HPDE6-E6E7 (cell line): Measurements from ENCODE around the gene ZBTB7C.

Experiments used
- DNase-seq: peaks from one replicate; pipeline ENCODE4 v3.0.0; 2011; ENCODE audit warnings: missing footprints; ENCODE audit errors: extremely low spot score

ZBTB7C gene

DNA sequence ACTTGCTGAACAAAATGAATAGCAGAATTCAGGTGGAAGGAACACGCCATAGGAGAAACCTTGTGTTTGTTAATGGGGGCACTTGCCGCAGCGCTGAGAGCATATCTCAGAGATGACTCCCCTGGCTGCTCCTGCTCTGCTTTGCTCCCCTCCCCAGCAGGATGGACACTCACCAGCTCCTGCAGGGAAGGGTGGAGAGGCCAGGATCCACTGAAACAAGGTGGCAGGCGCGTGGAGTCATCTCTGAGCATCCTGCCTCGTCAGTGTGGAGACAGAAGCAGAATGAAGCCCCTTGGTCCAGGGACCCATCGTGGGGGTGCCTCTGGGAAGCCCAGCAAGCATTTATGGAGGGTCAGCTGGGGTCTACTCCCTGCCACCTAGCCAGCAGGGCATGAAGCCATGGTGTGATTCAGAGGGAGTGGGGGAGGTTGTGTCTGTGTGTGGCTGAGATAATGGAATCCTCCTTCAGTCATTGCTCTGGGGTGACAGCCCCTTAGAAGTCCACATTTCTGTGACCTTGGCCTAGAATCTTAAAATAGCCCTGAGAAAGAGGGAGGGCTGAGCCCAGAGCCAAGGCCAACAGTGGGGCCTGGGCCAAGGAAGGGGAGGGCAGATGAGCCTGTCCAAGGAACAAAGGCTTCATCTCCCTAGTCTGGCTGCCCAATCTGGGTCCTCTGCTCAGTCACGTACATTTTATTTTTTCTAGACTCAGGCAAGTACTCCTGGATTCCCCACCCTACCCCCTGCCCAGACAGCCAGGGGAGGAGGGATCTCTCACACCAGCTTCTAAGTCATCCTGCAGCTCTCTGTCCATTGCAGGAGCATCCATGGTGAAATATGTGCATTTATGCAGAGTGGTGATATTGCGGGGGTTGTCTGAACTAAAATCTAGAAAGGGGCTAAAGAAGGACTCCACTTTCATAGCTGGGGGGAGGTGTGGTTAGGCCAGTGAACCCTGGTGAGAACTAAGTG is 215.4 kb downstream of the ZBTB7C start:
- DNase-seq: no peak

DNA sequence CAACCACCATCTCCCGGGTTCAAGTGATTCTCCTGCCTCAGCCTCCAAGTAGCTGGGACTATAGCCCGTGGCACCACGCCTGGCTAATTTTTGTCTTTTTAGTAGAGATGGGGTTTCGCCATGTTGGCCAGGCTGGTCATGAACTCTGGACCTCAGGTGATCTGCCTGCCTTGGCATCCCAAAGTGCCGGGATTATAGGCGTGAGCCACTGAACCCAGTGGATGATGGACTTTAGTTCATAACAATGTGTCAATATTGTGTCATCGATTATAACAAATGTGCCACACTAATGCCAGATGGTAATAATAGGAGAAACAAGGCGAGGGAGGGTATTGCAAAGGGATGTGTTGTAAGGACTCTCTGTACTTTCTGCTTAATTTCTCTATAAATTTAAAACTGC is 216.6 kb downstream of the ZBTB7C start:
- no peak for DNase-seq

DNA sequence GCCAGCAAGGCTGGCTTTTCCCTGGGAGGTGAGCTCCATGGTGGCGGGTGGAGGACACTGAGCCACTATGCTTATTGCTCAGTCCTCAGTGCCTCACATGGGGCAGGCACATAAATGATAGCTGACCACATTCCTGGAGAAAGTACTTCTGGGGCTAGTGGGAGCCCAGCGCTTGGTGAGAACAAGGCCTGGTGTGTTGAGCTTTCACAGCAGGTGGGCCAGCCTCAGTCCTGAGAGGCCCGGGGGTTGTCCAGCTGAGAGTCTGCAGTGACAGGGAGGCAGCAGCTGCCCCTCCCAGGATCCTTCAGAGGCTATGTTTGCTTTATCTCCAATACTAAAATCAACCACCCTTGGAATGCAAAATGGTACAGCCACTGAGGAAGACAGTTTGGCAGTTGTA is 217.7 kb downstream of the ZBTB7C start:
- DNase-seq: no peak

DNA sequence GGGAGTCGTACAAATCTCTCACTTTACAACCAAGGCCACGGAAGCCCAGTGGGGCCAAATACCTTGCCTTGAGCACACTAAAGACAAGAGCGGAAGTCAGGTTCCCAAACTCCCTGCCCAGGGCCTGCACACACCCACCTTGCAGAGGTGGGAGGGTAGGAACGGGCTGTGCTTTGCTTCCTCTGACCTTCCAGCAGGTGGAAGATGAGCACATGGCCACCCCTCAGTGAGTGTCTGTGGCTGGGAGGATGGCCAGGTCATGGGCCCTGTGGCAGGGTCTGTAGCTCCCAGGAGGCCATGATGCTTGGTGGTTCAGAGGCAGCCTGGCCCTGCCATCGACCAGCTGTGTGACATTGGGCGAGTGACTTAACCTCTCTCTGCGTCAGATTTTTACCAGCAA is 218.2 kb downstream of the ZBTB7C start:
- no peak for DNase-seq

DNA sequence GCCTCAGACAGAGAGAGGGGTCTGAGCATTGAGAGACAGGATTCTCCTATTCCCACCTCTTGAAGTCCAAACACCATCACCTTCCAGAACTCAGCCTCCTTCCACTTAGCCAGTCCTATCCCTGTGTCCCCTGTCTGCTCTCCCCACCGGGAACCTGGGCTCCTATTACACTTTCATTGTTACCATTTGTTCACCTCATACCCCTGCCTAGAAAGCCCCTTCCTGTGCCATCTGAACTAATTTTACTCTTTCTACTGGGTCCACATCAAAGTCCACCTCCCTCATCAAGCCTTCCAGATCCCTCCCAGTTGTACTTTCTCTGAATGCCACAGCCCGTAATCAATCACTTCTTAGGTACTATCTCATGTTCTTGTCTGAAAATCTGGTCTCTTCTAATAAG is 220.6 kb downstream of the ZBTB7C start:
- DNase-seq: no peak

DNA sequence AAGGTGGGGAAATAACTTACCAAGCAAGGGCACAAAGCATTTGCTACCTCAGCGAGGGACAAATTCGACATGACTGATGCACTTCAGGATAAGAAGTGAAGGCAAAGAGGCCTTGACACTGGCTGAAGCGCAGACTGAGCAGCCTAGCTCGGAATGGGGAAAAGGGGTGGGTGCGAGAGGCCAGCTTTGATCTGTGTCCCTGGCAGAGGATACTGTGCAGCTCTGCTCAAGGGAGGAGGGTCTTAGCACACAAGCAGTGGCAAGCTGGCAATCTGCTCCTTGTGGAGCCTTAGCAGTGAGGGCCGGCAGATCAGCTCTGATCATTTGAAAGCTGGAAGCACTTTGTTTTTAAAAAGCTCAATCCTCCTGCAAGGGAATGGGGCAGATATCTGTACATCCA is 222.3 kb downstream of the ZBTB7C start:
- no peak for DNase-seq

DNA sequence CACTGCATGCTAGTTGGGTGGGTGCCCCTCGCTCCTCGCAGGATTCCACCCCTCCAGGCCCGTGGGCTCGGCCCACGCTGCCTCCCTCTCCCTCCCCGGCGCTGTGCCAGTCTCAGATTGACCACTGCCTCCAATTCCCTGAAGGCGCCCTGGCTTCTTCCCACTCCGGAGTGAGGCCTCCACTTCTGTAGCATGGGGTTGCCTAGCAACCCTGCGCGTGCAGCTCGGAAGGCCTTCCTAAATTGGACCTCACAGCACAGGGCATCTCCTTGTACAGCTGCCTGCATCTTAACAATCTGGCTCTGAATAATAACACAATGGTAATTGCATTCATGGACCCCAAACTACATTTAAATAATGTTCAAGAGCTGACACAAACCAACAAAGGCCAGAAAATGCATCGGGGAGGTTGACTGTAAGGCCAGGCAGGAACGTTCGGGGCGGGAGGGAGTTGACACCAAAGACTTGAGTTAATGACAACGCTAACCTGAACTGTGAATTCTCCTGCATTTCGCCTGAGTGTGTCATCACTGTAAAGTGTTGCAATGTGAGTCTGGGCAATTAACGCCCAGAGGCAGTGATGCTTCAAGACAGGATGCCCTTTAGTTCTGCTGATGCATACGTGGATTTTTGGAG is 222.9 kb downstream of the ZBTB7C start:
- peak; percentile 9 for DNase-seq

DNA sequence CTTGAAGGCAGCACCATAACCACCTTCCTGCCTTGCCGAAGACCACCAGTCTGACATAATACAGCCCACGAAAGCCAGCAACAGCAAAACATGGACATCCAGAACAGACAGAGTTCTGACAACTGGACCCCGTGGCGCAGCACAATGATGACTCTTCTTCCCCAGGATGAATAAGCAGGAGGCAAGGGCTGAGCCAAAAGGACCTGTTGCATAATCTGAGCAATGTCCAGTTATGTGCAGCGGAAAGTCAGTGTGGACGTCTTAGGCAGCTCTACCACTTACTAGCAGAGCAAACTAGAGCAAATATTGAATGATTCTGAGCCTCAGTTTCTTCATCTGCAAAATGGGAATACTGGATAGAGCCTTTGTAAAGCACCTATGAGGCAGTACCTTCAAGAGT is 225.1 kb downstream of the ZBTB7C start:
- DNase-seq: no peak

DNA sequence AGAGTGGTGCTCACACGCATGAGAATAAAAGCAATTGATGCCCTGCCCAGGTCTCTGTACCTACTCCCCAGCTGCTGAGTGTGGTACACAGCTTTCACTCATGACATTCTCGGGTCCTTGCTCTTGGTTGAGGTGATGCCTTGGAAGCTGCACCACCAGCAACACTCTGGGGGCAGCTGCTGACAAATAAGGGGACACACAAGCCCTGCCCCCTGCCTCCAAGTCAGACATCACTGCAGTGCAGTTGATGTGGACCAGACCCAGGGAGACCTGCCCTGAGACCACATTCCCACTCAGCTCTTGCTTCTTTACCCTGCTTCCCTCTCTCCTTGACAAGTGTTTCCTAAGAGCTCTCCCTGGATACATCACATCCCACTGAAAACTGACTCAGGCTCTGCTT is 225.6 kb downstream of the ZBTB7C start:
- DNase-seq: no peak

DNA sequence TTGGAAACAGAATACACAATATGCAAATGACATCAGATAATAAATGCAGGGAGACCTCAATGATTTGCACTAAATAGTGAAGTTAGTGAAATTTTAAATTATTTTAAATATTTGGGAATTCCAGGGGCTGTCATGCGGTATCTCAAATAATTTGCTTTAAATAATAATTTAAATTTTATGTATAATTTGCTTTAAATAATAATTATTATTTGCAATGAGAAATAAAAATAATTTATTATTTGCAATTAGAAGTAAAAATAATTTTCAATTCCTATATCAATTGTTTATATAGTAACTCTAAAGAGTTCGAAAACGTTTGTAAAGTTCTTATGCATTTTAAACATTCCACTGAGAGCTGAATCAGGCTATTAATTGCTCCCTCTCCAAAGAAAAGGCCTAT is 226.4 kb downstream of the ZBTB7C start:
- DNase-seq: no peak

DNA sequence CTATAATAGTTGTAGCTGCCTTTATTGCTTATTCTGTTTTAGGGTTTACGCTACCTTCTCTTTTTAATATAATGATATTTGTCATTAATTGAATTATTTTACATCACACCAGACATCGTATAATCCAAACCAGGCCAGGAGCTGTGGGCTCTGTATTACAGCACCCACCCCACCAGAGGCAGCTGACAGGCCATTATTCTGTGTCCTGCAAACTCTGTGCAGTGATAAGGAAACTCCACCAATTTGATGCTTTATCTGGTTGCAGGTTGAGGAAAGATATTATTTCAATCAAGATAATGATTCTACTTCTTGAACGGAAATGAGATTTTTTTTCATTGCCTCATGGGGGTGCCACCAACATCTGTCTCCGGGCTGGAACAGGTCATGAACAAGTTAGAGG is 227.3 kb downstream of the ZBTB7C start:
- no peak for DNase-seq

DNA sequence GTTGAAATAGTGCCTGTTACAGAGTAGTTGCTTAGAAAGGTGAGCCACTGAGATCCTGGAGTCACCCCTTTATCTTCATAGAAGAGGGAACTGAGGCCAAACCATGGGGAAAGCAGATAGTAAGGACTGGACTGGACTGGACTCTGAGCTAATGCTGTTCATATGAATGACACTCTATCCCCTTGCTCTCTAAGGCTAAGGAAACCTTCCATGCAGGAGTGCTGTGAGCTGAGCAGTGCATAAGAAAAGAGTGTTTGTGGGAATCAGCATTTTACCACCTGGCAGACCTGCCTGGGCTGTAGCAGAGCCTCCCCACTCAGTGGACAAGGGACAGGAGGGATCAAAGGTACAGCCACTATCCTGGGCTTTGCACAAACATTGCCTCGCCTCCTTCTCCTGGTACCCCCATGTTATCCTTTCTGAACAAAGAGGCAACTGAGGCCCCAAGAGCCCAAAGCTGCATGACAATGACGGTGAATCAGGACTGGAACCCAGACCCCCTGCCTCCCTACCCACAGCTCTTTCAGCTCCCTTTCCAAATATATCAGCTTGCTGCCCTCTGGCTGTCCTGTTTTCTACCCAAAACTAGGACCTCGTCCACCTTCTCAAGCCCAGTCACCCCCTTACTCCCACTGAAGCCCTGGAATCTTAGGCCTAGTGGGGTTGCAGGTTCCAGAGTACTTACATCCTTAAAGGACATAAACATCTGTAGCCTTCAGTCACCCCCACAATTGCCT is 227.9 kb downstream of the ZBTB7C start:
- no peak for DNase-seq

DNA sequence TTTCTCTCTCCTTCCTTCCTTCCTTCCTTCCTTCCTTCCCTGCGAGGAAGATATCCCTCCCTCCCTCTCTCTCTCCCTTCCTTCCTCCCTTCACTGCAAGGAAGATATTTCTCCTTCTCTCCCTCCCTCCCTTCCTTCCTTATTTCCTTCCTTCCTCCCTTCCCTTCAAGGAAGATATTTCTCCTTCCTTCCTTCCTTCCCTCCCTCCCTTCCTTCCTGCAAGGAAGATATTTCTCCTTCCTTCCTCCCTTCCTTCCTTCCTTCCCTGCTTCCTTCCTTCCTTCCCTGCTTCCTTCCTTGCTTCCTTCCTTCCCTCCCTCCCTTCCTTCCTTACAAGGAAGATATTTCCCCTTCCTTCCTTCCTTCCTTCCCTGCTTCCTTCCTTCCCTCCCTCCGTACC is 229.5 kb downstream of the ZBTB7C start:
- no peak for DNase-seq

DNA sequence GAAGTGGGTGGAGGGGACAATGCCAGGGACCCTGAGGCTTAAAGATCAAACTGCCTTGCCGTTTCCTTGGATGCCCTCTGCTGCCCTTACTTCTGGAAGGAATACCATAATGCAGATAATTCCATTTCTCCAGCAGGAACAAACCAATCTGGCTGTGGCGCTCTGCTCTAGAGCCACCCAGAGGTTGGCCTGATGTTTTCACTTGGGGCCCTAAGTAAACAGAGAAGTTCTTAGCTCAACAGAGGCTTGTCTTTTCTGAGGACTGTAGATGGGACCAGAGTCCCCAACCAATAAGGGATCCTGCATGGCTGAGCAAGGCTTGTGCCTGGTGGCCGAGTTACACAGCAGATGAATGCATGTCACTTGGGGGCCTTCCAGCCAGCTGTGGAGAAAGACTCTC is 230.2 kb downstream of the ZBTB7C start:
- DNase-seq: no peak

DNA sequence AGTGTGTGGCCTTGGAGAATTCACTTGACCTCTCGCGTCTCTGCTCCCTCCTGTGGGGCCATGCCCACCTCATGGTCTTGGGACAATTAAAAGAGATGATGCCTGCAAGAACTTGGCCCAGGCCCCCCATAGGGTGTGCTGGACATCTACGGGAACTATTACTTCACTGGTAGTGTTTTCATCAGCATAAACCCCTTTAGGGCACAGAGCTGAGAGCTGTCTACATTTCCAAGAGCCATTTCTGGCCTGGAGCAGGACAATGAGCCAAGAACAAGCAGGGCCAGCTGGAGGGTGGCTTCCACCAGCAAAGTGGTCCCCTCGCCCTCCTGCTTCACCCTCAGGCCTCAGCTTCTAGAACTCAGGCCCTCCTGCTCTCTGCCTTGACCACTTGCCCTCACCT is 232.3 kb downstream of the ZBTB7C start:
- no peak for DNase-seq

DNA sequence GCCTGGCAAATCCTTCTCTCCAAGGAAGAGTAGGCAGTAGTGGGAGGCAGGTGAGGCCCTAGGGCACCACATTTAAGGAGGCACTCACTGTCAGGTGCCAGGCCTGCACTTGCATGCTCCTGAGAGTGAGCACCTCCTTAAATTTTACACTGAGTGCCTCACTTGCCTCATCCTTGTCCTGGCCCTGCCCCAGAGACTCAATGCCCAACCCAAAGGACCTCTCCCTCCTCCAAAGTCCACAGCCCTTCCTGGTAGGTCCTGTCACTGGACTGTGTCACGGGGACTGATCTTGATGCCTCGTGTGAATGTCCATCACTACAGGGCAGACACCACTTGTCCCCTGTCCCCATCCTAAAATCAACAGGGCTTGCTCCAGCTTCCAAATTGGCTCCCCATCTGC is 235.6 kb downstream of the ZBTB7C start:
- DNase-seq: no peak

DNA sequence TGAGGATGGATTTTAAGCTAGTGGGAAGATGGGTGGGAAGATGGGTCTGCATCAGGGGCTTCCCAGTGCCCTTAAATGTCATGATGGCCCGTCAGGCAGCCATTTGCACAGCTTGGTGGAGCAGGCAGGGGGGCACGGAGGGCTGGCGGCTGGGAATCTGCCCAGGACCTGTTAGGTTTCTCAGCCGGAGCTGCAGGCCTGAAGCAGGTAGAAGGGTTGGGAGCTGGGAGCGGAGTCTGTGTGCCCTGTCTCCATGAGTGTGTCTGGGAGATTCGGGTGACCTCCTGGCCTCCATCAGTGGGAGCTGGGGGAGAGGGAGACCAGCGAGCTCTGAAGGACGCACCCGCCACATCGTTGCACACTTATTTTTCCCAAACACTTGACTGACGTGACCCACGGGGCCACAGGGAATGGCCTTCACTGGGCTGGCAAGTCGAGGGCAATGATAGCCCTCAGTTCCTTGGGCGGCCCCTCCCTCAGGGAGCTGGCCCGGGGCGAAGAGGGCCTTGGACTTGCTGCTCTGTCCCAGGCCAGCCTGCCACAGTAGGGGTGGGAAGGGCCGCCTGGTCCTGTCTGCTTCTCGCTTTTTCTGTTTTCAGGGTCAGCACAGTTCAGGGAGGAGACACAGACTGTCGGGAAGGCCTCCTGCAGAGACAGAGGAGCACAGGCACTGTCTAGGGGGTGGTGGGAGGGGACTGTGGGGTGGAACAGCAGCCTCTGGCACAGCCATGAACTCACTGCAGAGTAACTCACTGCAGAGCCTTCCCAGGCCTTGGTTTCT is 236.8 kb downstream of the ZBTB7C start:
- DNase-seq: no peak

DNA sequence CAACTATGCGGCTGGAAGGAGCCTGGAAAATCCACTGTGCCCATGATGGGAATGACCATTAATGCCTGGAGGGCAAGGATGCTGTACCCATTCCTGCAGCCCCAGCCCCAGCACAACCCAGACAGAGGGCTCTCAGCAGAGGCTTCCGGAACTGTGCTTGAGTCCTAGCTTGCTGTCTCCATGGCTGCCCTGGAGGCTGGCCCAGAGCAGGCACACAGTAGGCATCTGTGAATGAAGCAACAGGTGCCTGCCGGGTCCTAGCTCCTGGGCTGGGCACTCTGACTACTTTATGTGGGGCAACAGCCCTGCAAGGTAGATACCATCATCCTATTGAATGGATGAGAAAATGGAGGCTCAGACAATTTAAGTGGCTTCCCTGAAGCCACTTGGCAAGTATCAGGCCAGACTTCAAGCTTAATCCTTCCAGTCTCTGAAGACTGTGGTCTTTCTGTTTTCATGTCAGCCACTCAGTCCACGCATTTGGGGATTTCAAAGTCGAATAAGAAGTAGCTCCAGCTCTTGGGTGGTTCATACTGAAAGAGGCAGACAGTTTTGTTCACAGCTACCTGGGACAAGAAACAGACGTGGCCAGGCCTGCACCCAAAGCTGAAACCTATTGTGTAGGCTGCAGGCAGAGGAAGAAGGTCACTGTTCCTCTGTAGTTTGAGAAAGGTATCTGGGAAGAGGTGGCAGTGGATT is 237.5 kb downstream of the ZBTB7C start:
- no peak for DNase-seq

DNA sequence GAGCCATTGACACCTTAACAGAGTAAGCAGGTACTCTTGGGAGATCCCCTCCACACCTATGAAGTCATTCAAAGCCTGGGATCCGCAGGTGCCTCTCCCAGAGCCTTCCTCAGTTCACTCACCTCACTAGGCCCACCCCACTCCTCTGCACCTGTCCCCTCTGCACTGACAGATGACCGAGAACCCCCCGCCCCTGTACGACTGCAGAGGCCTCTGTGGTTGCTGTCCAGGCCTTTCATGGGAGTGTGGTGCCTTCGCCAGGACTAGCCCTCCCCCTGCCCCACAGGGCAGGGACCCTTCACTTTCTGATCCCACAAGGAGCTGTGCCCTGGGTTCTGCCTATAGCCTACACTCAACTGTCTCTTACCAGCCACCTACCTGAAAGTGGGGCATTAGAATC is 238.5 kb downstream of the ZBTB7C start:
- DNase-seq: no peak

DNA sequence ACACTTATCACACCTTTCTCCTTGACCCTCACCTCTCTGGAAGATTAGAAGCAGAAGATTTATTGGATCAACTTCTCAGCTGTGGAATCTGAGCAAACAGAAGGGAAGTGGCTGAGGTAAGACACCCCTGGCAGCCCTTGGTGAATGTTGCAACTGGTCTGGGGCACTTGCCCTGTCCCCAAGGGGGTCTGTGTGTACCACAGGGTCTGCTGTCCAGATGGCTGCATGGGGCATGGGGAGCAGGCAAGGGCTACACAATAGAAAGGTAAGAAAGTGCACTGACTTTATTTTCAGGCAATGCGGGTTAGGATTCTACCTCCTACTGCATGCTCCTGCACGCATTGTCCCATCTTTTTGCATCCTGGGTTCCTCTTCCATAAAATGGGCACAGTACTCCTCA is 240.3 kb downstream of the ZBTB7C start:
- no peak for DNase-seq

DNA sequence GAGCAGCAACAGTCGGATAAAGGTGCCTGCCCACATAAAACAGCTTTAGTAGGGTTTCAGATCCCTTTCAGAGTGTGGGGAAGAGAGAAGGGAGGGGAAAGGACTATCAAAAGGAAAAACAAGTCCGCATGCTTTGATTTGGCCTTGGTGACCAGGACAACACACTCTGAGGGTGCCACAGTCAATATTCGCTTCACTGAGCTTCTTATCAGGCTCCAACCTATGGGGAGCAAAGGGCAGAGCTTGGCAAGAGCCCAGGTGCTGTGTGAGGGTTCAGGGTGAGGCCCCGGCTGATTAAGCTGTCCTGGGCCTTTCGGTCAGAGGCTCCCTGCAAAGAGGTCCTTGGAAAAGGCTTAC is 241.3 kb downstream of the ZBTB7C start:
- no peak for DNase-seq
